GM21515 (cell line): ENCODE data around the gene EYA3.
A peak's percentile ranks its signal among the peaks of the same experiment; 100 is the strongest.

Source experiments
- ATAC-seq: cut with Tn5 transposase; IDR thresholded peaks from one replicate; pipeline ENCODE4 v1.9.1; 2021; ENCODE audit not compliant: unreplicated experiment

The EYA3 gene, protein sequence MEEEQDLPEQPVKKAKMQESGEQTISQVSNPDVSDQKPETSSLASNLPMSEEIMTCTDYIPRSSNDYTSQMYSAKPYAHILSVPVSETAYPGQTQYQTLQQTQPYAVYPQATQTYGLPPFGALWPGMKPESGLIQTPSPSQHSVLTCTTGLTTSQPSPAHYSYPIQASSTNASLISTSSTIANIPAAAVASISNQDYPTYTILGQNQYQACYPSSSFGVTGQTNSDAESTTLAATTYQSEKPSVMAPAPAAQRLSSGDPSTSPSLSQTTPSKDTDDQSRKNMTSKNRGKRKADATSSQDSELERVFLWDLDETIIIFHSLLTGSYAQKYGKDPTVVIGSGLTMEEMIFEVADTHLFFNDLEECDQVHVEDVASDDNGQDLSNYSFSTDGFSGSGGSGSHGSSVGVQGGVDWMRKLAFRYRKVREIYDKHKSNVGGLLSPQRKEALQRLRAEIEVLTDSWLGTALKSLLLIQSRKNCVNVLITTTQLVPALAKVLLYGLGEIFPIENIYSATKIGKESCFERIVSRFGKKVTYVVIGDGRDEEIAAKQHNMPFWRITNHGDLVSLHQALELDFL

DNA sequence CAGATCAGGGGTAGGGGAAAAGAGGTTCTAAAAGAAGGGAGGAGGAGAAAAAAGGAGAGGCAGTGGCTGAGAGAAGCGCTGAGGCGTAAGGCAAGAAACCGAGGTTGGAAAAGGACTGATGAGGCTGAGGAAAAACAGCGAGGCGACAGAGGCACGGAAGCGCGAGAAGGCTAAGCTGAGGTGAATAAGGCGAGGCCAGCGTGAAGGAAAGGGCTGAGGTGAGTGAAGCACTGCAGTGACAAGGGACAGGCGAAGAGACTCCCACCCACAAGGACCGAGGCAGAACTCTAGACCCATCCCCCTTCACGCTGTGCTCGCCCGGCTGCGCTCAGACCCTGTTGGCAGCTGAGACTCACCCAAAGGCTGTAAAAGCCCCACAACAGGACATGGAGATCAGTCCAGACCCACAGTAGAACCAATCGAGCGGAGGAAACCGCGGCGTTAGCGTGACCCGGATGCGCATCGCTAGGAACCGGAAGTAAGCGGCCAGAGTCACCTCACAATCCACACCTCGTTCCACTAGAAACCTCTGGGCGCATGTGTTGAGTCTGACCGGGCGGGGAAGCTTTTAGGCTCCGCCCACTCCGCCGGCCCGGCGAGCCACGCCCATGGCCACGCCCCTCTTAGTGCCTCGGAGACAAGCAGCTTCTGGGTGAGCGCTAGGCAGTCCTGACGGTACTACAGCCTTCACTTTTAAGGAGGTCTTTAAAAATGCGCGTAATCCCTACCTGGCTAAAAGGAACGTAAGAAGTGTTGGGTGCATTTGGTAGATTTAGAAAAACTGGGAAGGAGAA lies at the start of gene EYA3:
TSS of gene EYA3 (minus strand) at position 443 of the 794 bp plus-strand sequence. CDS start 30,584 bp downstream, outside the sequence.
- ATAC-seq = peak; percentile 84

DNA sequence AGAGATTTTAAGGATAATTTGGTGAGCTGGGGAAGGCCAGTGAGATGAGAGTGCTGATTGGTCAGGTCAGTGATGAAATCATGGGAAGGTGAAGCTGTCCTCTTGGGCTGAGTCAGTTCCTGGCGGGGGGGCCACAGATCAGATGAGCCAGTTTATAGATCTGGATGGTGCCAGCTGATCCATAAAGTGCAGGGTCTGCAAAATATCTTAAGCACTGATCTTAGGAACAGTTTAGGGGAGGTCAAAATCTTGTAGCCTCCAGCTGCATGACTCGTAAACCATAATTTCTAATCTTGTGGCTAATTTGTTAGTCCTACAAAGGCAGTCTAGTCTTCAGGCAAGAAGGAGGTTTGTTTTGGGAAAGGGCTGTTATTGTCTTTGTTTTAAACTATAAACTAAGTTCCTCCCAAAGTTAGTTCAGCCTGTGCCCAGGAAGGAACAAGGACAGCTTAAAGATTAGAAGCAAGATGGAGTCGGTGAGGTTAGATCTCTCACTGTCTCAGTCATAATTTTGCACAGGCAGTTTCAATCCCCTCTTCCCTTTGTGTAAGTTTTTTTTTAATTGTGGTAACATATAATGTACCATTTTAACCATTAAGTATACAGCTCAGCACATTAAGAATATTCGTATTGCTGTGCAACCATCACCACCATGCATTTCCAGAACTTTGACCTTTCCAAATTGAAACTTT lies 48.7 kb upstream of the EYA3 start:
- ATAC-seq = no peak

DNA sequence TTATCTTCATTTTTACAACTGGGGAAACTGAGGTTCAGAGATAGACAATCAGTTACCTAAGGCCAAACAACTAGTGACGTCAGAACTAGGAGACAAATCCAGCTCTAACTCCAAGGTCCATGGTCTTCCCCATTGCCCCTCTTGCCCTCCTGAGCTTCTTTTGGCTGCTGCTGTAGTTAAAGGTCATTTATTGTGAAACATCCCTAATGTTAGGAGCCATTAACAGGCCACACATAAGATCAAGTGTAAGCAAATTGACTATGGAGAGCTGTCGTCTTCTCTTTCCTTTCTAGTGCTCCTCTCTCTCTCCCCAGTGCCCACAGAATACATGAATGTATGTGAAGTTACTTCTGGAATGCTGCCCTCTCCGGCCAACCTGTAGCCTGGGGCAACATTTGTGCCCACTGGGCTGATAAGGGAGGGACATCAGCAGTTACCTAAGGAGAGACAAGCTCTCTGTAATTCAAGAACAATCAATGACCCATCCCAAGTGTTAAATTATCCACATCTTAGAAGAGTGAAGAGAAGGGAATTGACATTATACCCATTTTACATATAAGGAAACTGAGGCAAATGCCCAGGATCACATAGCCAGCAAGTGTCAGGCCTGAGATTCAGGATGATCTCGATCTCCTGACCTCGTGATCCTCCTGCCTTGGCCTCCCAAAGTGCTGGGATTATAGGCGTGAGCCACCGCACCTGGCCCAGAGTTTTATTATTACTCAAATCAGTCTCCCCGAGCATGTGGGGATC lies 47.9 kb upstream of the EYA3 start:
- no peak for ATAC-seq

DNA sequence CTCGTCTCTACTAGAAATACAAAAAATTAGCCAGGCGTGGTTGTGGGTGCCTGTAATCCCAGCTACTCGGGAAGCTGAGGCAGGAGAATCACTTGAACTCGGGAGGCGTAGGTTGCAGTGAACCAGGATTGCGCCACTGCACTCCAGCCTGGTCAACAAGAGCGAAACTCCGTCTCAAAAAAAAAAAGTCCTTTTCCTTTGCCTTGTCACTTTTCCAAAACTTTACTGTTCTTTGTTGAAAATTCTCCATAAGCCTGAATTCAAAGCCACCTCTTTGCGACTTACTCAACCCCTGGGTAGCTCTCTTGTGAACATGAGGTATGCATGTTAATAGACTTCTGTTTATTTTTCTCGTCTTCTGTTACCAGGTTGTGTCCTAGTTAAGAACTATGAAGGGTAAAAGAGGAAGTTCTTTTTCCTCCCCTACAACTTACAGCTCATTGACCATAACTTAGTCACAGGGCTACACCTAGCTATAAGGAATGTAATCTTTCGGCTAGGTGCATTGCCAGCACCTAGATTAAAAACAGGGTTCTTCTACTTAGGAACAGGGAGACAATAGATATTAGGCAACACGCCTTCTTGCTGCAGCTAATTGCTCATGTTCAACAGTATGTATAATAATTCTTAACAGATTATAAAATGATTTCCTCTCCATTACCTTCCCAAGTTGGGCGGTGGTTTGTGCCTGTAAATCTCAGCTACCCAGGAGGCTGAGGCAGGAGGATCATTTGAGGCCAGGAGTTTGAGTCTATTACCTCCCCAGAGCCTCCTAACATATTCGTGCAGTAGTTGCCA lies 47.2 kb upstream of the EYA3 start:
- ATAC-seq = no peak

DNA sequence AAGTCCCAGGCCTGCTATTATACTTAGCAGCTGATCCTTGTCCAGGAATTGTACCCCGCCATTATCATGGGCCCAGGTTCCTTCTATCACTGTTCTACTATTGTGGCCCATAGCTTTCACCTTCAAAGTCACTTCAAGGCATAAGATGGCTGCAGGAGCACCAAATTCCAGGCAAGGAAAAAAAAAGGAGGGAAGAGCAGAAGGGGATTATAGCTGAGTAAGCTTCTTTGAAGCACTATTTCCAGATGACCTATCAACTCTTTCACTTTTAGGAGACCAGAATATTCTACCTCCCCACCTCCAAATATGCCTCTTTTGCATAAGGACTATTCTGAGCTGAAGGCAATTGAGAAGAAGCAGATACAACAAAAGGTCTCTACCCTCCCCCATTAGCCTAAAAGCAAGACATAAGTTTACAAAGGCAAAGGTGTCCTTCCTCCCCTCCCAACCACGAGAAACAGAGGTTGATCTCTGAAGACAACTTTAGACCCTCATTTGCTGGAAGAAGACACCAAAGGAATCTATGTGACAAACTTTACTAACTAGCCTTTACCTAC lies 46.3 kb upstream of the EYA3 start:
- no peak for ATAC-seq

DNA sequence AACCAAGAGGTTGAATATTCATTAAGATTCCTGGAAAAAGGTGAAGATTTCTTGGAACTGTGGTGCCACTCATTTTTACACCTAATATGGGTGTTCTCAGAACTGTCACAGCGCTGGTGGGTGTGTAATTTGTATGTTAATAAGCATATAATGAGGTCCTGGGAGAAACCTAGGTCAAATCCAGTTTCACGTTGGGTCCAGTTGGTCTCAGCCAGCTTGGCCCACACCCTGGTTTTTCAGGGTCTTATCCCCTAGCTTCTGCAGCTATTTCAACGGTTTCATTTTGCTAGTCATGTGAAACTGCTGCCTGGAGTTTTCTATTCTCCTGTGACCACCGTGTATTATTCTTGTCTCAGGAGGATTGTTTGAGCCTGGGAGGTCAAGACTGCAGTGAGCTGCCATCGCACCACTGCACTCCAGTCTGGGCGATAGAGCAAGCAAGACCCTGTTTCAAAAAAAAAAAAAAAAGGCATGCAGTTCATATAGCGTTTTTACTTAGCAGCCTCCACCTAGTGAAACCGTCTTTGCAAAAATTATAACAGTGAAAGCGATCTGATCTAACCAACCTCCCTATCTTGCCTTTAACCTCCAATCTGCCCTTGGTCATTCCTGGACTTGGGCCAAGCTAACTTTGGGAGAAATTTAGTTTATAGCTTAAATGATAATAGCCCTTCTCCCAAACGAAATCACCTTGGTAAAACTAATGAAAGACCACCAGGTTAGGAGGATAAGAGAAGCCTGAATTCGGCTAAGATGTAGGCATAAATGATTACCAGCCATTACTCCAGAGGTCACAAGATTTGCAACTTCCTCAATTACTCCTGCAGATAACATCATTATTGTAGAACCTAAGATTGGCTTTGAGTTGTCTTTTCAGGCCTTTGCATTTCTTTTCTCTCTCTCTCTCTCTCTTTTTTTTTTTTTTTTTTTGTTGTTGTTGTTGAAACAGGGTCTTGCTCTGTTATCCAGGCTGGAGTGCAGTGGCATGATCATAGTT lies 44.1 kb upstream of the EYA3 start:
- no peak for ATAC-seq

DNA sequence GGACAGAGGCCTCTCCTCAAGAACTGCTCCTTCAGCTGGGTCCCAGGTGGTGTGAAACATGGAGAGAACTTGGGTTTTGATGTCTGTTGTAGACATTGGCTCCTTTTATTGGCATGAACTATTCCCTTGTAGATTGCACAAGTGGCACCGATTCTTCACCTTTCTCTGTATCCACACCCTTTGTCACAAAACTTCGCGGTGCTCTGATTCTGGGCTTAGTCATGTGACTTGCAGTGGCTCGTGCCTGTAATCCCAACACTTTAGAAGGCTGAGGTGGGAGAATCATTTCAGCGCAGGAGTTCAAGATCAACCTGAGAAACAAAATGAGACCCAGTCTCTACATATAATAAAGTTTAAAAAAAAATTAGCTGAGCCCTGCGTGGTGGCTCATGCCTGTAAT lies 42.5 kb upstream of the EYA3 start:
- no peak for ATAC-seq

DNA sequence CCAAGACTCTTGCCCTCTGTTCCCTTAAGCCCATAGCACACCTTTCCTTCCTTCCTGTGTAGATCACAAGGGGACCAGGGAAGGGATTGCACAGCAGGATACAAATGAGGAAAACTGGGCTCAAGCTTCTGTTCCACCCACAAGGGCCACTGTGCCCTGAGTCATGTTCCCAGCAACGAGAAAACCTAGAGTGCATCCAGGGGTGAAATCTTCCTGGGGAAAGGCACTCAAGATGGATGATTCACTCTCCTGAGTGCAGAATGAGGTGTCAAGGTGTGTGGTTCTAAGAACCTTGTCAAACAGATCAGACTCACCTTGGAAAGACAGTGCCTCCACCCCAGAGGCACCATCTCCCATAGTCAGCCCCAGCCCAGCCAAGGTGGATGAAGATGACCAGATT lies 40.7 kb upstream of the EYA3 start:
- ATAC-seq = no peak

DNA sequence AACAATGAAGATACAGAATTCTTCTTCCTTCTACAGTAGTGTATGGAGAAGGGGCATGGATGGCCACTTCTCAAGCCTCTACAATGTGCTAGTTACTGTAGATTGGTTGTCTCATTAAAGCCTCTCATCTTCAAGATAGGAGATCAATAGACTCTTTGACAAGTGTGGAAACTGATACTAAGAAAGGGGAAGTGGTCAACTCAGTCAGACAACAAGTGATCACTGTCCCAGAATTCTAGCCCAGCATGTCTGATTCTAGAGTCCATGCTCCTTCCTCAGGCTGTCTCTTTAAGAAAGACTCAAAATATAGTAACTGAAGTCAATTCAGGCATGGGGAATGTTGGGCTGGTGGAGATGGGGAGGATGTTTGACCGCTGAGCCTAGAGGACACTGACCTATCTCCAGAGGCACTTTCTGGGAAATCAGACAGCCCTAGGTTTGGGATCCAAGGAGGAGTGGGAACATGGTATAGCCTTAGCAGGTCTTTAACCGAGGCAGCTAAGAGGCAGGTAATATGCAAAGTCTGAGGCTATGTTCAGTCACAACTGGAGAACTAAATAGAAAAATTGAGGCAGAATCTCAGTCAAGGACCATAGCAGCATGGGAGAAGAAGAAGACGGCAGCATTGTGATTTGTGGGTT lies 39.3 kb upstream of the EYA3 start:
- ATAC-seq = peak; percentile 53

DNA sequence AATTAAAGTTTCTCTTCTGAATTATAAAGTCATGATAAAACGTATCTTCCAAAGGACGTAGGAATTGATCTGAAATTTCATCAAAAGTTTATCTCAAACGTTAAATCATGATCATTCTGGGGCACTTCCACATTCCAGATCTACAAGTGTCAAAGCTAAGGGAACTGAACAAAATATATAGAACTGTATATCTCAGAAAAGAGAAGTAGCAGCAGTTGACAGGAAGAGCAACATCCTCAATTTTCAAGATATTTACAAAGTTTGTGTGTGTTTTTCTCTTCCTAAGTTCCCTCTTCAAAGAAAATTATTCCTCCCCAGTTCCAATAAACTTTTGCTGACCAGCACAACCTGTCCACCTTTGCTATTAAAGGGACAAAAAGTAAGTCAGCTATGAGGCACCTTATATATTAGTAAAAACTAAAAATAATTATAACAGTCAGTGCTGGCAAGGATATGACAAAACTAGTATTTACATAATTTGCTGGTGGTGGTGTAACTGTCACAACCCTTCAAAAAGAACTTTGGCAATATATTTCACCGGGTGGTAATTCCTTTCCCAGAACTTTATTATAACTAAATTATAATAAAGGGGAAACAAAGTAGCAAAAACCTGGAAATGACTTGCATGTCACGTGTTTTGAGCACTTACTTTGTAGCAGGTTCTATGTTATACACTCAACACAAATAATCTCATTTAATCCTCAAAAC lies 38.5 kb upstream of the EYA3 start:
- ATAC-seq = no peak

DNA sequence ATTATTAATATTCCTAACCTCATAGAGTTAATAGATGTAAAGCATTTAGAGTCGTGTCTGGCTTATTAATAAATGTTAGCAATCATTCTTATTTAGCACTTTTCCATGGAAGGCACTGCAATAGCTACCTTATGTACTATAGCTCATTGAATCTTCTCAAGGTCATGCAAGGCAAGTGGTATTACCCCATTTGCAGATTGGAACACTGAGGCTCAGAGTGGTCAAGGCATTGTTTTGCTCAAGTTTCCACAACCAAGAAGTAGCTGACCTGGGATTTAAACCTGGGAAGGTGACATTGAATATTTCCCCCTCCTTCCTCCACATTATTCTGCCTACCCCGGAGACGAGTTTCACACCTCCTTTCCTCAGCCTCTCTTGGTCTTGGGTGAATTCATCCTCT lies 37.8 kb upstream of the EYA3 start:
- ATAC-seq = no peak

DNA sequence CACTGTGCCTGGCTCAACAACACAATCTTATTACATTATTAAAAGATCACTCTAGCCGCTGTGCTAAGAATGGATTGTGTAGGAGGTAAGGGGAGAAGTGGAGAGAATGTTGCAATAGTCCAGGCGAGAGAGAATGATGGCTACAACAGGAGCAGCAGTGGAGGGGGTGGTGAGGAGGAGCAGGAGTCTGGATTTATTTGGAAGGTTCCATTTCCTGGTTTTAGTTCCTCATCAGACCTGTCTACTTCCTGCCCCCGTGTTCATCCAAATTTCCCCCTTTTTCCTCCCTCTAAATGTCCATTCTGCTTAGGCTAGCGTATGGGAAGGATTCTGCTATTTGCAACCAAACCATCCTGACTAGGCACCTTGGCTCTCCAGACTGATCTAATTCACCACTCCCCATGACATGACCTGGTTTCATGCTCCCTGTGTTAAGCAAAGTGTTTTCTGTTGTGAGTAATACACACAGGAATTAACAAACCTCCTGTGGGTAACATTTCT lies 35.1 kb upstream of the EYA3 start:
- no peak for ATAC-seq

DNA sequence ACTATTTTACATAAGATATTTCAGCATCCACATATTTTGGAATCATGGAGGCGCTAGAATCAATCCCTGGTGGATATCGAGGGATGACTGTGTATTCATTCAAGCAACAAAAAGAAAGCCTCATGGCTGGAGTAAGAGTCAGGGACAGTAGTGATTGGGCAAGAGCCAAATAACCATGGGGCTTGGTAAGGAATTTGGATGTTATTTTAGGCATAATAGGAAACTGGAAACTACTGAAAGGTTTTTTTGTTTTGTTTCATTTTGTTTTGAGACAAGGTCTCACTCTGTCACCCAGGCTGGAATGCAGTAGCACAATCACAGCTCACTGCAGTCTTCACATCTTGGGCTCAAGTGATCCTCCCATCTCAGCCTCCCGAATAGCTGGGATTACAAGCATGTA lies 33.8 kb upstream of the EYA3 start:
- ATAC-seq = no peak

DNA sequence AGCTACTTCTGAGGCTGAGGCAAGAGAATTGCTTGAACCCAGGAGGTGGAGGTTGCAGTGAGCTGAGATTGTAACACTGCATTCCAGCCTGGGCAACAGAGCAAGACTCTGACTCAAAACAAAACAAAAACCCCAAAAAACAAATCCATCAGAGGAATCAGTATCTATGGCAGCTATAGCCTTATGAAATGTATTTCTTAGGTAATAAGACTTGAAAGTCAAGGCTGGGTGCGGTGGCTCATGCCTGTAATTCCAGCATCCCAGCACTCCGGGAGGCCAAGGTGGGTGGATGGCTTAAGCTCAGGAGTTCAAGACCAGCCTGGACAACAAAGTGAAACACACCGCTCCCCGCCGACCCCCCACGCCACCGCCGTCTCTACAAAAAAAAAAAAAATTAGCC lies 31.1 kb upstream of the EYA3 start:
- no peak for ATAC-seq

DNA sequence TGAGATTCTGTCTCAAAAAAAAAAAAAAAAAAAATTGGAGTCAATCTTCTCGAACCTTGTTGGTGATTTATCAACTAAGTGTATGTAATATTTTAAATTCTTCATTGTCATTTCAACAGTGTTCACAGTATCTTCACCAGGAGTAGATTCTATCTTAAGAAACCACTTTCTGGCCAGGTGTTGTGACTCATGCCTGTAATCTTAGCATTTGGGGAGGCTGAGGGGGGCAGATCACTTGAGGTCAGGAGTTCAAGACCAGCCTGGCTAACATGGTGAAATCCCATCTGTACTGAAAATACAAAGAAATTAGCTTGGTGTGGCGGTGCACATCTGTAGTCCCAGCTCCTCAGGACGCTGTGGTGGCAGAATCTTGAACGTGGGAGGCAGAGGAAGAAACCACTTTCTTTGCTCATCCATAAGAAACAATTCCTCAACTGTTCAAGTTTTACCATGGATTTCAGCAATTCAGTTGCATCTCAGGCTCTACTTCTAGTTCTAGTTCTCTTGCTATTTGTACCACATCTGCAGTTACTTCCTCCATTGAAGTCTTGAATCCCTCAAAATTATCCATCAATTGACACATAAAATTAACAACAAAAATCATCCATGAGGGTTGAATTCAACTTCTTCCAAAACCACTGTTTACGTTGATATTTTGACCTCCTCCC lies 30.4 kb upstream of the EYA3 start:
- ATAC-seq = no peak

DNA sequence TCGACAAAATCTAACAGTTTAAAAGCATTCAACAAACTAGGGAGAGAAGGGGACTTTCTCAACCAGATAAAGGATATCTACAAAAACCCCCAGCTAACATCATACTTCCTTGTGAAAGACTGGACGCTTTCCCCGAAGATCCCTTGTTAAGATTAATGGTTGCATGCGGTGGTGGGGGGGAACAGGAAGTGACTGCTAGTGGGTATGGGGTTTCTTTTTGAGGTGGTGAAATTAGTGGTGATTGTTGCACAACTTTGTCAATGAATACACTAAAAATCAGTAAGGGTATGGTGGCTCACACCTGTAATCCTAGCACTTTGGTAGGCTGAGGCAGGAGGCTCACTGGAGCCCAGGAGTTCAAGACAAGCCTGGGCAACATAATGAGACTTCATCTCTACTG lies 26.9 kb upstream of the EYA3 start:
- no peak for ATAC-seq

DNA sequence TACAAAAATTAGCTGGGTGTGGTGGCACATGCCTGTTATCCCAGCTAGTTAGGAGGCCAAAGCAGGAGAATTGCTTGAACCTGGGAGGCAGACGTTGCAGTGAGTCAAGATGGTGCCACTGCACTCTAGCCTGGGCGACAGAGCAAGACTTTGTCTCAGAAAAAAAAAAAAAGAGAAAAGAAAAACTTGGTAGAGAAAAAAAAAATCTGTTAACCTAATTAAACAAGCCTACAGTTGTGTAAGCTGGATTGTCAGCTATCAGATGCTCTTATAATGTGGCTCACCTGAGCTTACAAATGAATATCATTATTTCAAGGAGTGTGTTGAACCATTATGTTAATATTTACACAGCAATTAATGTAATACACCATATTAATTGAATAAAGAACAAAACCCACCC lies 26.4 kb upstream of the EYA3 start:
- no peak for ATAC-seq
